COR-L47 (cell line): ENCODE results near the gene HPCAL1.

ENCODE experiments used
- DNase-seq: peaks from one replicate; lab custom pipeline; 2025; lab: John Stamatoyannopoulos, UW

The HPCAL1 gene

GRCh38 chr2:10303694-10304378, 1.1 kb downstream of the HPCAL1 start:
- DNase-seq = peak; percentile 45

- DNase-seq = no peak
Measured at GRCh38 chr2:10304458-10305253, 2.0 kb downstream of the HPCAL1 start.

- DNase-seq = no peak
Measured at GRCh38 chr2:10305254-10305635, 2.5 kb downstream of the HPCAL1 start.

GRCh38 chr2:10305715-10306114, 3.0 kb downstream of the HPCAL1 start:
- no peak for DNase-seq

GRCh38 chr2:10306901-10307463, 4.3 kb downstream of the HPCAL1 start:
- no peak for DNase-seq

- DNase-seq = no peak
Measured at GRCh38 chr2:10307561-10308156, 5.0 kb downstream of the HPCAL1 start.

- no peak for DNase-seq
Measured at GRCh38 chr2:10308866-10309265, 6.2 kb downstream of the HPCAL1 start.

- DNase-seq = no peak
Measured at GRCh38 chr2:10309286-10309685, 6.6 kb downstream of the HPCAL1 start.

GRCh38 chr2:10310309-10310888, 7.7 kb downstream of the HPCAL1 start:
- DNase-seq = no peak

GRCh38 chr2:10311736-10312135, 9.0 kb downstream of the HPCAL1 start:
- no peak for DNase-seq

GRCh38 chr2:10312437-10312957, 9.8 kb downstream of the HPCAL1 start:
- DNase-seq = no peak

GRCh38 chr2:10316336-10316735, 13.6 kb downstream of the HPCAL1 start:
- no peak for DNase-seq

- no peak for DNase-seq
Measured at GRCh38 chr2:10316860-10317259, 14.2 kb downstream of the HPCAL1 start.

- no peak for DNase-seq
Measured at GRCh38 chr2:10317646-10318045, 14.9 kb downstream of the HPCAL1 start.

- no peak for DNase-seq
Measured at GRCh38 chr2:10318345-10318744, 15.6 kb downstream of the HPCAL1 start.

- no peak for DNase-seq
Measured at GRCh38 chr2:10319892-10320574, 17.3 kb downstream of the HPCAL1 start.

- no peak for DNase-seq
Measured at GRCh38 chr2:10320575-10320931, 17.8 kb downstream of the HPCAL1 start.

GRCh38 chr2:10320933-10321332, 18.2 kb downstream of the HPCAL1 start:
- DNase-seq = no peak

GRCh38 chr2:10321622-10322021, 18.9 kb downstream of the HPCAL1 start:
- no peak for DNase-seq

- no peak for DNase-seq
Measured at GRCh38 chr2:10322481-10322880, 19.8 kb downstream of the HPCAL1 start.

- no peak for DNase-seq
Measured at GRCh38 chr2:10322973-10323372, 20.3 kb downstream of the HPCAL1 start.

- no peak for DNase-seq
Measured at GRCh38 chr2:10323535-10323934, 20.8 kb downstream of the HPCAL1 start.
